GM23338 (cell line): ENCODE results near the gene TMSB4X. TPM values are rescaled to one million over a fixed set of nuclear protein-coding genes. Genes with fewer than 3 reads are reported as not detected.

ENCODE experiments used
- ATAC-seq: fragments of 200-7000 bp; cut with Tn5 transposase; 3 replicates; pipeline ENCODE4 v1.9.1; 2020
- DNase-seq: peaks from one replicate; pipeline ENCODE4 v3.0.0-alpha.2; 2015; ENCODE audit warnings: low spot score
- H2AFZ ChIP-seq: fragments of 200-600 bp; sonication (generic); 2 replicates; pipeline ENCODE4 v1.8.0; 2016; ENCODE audit warnings: antibody characterized with exemption, mild to moderate bottlenecking, moderate library complexity
- H3F3A ChIP-seq: fragments of 200-600 bp; sonication (generic); replicated peaks from 2 replicates; pipeline ENCODE4 v1.8.0; 2017; ENCODE audit warnings: antibody characterized with exemption, mixed run types, low read depth
- H3K27ac ChIP-seq: fragments of 200-600 bp; sonication (generic); 2 replicates; pipeline ENCODE4 v1.6.1; 2016; ENCODE audit warnings: low read depth
- H3K27me3 ChIP-seq: fragments of 200-600 bp; sonication (generic); 2 replicates; pipeline ENCODE4 v1.8.0; 2016; ENCODE audit warnings: mild to moderate bottlenecking, mixed run types, moderate library complexity; ENCODE audit not compliant: insufficient read depth
- H3K36me3 ChIP-seq: fragments of 200-600 bp; sonication (generic); 2 replicates; pipeline ENCODE4 v1.8.0; 2016; ENCODE audit warnings: mild to moderate bottlenecking; ENCODE audit not compliant: insufficient read depth
- H3K4me1 ChIP-seq: fragments of 200-600 bp; sonication (generic); 2 replicates; pipeline ENCODE4 v1.8.0; 2016; ENCODE audit warnings: mild to moderate bottlenecking, moderate library complexity; ENCODE audit not compliant: insufficient read depth
- H3K4me2 ChIP-seq: fragments of 200-600 bp; sonication (generic); 2 replicates; pipeline ENCODE4 v1.7.1; 2017; ENCODE audit warnings: mixed run types
- H3K4me3 ChIP-seq: fragments of 200-600 bp; sonication (generic); 2 replicates; pipeline ENCODE4 v1.6.1; 2016; ENCODE audit warnings: mixed run types
- H3K79me2 ChIP-seq: fragments of 200-600 bp; sonication (generic); replicated peaks from 2 replicates; pipeline ENCODE4 v1.8.0; 2017; ENCODE audit warnings: mild to moderate bottlenecking; ENCODE audit not compliant: insufficient read depth
- H3K9me2 ChIP-seq: fragments of 200-600 bp; sonication (generic); 2 replicates; pipeline ENCODE4 v1.8.0; 2017; ENCODE audit not compliant: insufficient read depth
- H4K20me1 ChIP-seq: fragments of 200-600 bp; sonication (generic); replicated peaks from 2 replicates; pipeline ENCODE4 v1.8.0; 2017; ENCODE audit warnings: mild to moderate bottlenecking; ENCODE audit not compliant: insufficient read depth
- H3K27ac Mint-ChIP-seq: 2 replicates; pipeline ENCODE4 v1.8.0; 2020; ENCODE audit warnings: inconsistent platforms, mild to moderate bottlenecking, moderate library complexity, mixed read lengths
- H3K27me3 Mint-ChIP-seq: 3 replicates; pipeline ENCODE4 v1.8.0; 2022; ENCODE audit warnings: low read depth, mild to moderate bottlenecking, moderate library complexity, mixed read lengths, inconsistent platforms; ENCODE audit not compliant: insufficient read depth, poor library complexity
- H3K36me3 Mint-ChIP-seq: 3 replicates; pipeline ENCODE4 v1.8.0; 2021; ENCODE audit warnings: low read depth, mild to moderate bottlenecking, inconsistent platforms, moderate library complexity, mixed read lengths
- H3K4me1 Mint-ChIP-seq: 3 replicates; pipeline ENCODE4 v1.8.0; 2020; ENCODE audit warnings: mild to moderate bottlenecking, inconsistent platforms, mixed read lengths
- H3K4me3 Mint-ChIP-seq: 3 replicates; pipeline ENCODE4 v1.8.0; 2021; ENCODE audit warnings: moderate library complexity, mild to moderate bottlenecking, inconsistent platforms, mixed read lengths
- H3K9me3 Mint-ChIP-seq: 3 replicates; pipeline ENCODE4 v1.8.0; 2020; ENCODE audit warnings: moderate library complexity, mild to moderate bottlenecking, inconsistent platforms, mixed read lengths
- CREB1 ChIP-seq: fragments of 250-450 bp; sonication (Bioruptor Pico); IDR thresholded peaks from 2 replicates; pipeline ENCODE4 v1.5.0; 2020; ENCODE audit warnings: low read depth, mild to moderate bottlenecking, moderate library complexity
- CTCF ChIP-seq, 2 experiments: fragments of 200-600 bp in 1 of 2; sonication (generic) in 1 of 2; conservative IDR thresholded peaks; 2 replicates each; pipeline versions ENCODE4 v1.5.1 to v1.6.1; 2016 to 2017; ENCODE audit warnings: antibody characterized with exemption in 2 of 2, low read depth in 2 of 2, mild to moderate bottlenecking in 2 of 2, moderate library complexity in 1 of 2
- ETS1 ChIP-seq: IDR thresholded peaks from 2 replicates; pipeline ENCODE4 v1.6.1; 2016; ENCODE audit warnings: antibody characterized with exemption
- EZH2 ChIP-seq: fragments of 200-600 bp; sonication (generic); IDR thresholded peaks from one replicate; pipeline ENCODE4 v1.8.0; 2017; ENCODE audit warnings: antibody characterized with exemption, mild to moderate bottlenecking, low read depth; ENCODE audit not compliant: unreplicated experiment
- EZH2phosphoT487 ChIP-seq: fragments of 200-600 bp; sonication (generic); IDR thresholded peaks from one replicate; pipeline ENCODE4 v1.8.1; 2018; ENCODE audit warnings: antibody characterized with exemption; ENCODE audit not compliant: unreplicated experiment
- JUNB ChIP-seq: IDR thresholded peaks from one replicate; pipeline ENCODE4 v1.6.1; 2016; ENCODE audit warnings: antibody characterized with exemption; ENCODE audit not compliant: unreplicated experiment
- NANOG ChIP-seq: IDR thresholded peaks from 2 replicates; pipeline ENCODE4 v1.6.1; 2016; ENCODE audit warnings: antibody characterized with exemption, borderline replicate concordance
- POLR2AphosphoS5 ChIP-seq: IDR thresholded peaks from 2 replicates; pipeline ENCODE4 v1.6.1; 2016; ENCODE audit warnings: antibody characterized with exemption, low read depth
- STAT1 ChIP-seq: IDR thresholded peaks from one replicate; pipeline ENCODE4 v1.6.1; 2016; ENCODE audit warnings: antibody characterized with exemption; ENCODE audit not compliant: unreplicated experiment
- ZNF114 ChIP-seq: fragments of 250-450 bp; sonication (Bioruptor Pico); IDR thresholded peaks from 2 replicates; pipeline ENCODE4 v1.5.0; 2020; ENCODE audit warnings: mild to moderate bottlenecking, moderate library complexity
- ZNF331 ChIP-seq: fragments of 250-450 bp; sonication (Bioruptor Pico); IDR thresholded peaks from 2 replicates; pipeline ENCODE4 v1.5.0; 2020; ENCODE audit warnings: low read depth, mild to moderate bottlenecking, moderate library complexity
- ZNF462 ChIP-seq: fragments of 250-450 bp; sonication (Bioruptor Pico); IDR thresholded peaks from 2 replicates; pipeline ENCODE4 v1.5.0; 2020; ENCODE audit warnings: mild to moderate bottlenecking, moderate library complexity
- polyA plus RNA-seq: library from polyadenylated mRNA; unstranded; fragments of >200 nt; fragmentation: Nextera tagmentation; extraction: Ambion mirVana; gene quantifications from 2 replicates; pipeline ENCODE4 v1.2.1, GENCODE V29; 2016
- total RNA-seq: library from RNA; depleted of rRNA; stranded (reverse); fragments of >200 nt; shearing (Covaris generic); gene quantifications from 2 replicates; pipeline ENCODE4 v1.2.3, GENCODE V29; 2014
- TF ChIP-seq, protein P1 (sequence below): IDR thresholded peaks from one replicate; pipeline ENCODE4 v1.6.1; 2018; ENCODE audit warnings: antibody characterized with exemption; ENCODE audit not compliant: unreplicated experiment

The TMSB4X gene
- total and polyA plus RNA-seq, 2 experiments from 2014 or later: 999 to 6,191 TPM

GRCh38 chrX:12986164-12986779 is 11.4 kb downstream of the TMSB4X start:
- Mint-ChIP-seq H3K36me3 (peaks cover 12% of the 10 kb centered on the region), H3K27ac (no peak overlapping the region), H3K4me3 (no peak overlapping the region), H3K9me3 (peaks cover 6% of the 10 kb centered on the region; the same call in 2 of the 3 replicates), H3K27me3 (peaks cover 1% of the 10 kb centered on the region), H3K4me1 (peaks cover 6% of the 10 kb centered on the region; the same call in 2 of the 3 replicates)
- H3F3A ChIP-seq: no peaks in the 10 kb centered on the region
- no peak for TF ChIP-seq NANOG
- no peak for TF ChIP-seq JUNB
- no peak for TF ChIP-seq EZH2
- TF ChIP-seq STAT1: no peak
- no peak for TF ChIP-seq EZH2phosphoT487
- TF ChIP-seq, protein P1, sequence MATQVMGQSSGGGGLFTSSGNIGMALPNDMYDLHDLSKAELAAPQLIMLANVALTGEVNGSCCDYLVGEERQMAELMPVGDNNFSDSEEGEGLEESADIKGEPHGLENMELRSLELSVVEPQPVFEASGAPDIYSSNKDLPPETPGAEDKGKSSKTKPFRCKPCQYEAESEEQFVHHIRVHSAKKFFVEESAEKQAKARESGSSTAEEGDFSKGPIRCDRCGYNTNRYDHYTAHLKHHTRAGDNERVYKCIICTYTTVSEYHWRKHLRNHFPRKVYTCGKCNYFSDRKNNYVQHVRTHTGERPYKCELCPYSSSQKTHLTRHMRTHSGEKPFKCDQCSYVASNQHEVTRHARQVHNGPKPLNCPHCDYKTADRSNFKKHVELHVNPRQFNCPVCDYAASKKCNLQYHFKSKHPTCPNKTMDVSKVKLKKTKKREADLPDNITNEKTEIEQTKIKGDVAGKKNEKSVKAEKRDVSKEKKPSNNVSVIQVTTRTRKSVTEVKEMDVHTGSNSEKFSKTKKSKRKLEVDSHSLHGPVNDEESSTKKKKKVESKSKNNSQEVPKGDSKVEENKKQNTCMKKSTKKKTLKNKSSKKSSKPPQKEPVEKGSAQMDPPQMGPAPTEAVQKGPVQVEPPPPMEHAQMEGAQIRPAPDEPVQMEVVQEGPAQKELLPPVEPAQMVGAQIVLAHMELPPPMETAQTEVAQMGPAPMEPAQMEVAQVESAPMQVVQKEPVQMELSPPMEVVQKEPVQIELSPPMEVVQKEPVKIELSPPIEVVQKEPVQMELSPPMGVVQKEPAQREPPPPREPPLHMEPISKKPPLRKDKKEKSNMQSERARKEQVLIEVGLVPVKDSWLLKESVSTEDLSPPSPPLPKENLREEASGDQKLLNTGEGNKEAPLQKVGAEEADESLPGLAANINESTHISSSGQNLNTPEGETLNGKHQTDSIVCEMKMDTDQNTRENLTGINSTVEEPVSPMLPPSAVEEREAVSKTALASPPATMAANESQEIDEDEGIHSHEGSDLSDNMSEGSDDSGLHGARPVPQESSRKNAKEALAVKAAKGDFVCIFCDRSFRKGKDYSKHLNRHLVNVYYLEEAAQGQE: no peak
- TF ChIP-seq CREB1 (CRISPR knock-in tag): no peak
- TF ChIP-seq ZNF462 (CRISPR knock-in tag): no peak
- no peak for TF ChIP-seq CTCF (conservative IDR thresholded peaks at IDR 0.05; ENCODE audit: low read depth in 2 of 2)
- no peak for TF ChIP-seq ZNF114 (CRISPR knock-in tag)
- no peak for TF ChIP-seq ZNF331 (CRISPR knock-in tag)
- no peak for TF ChIP-seq ETS1
- TF ChIP-seq POLR2AphosphoS5: no peak
- no peaks in the 10 kb centered on the region for H3K9me2 ChIP-seq
- no peak overlapping the region for H3K4me2 ChIP-seq
- H2AFZ ChIP-seq: no peak overlapping the region
- ATAC-seq (no peak), DNase-seq (no peak)
- no peak overlapping the region for H3K4me3 ChIP-seq
- no peaks in the 10 kb centered on the region for H4K20me1 ChIP-seq
- no peaks in the 10 kb centered on the region for H3K36me3 ChIP-seq
- no peak overlapping the region for H3K27ac ChIP-seq
- no peaks in the 10 kb centered on the region for H3K79me2 ChIP-seq
- 0 out of 2 replicates have a peak, but pooled peaks cover 5% of the 10 kb centered on the region for H3K4me1 ChIP-seq
- H3K27me3 ChIP-seq: no peaks in the 10 kb centered on the region
